NCI-H1092 treated with DMSO at 0.1 percent for 48 hours (cell line): ENCODE results near the gene EIF4G2.
"Not testable (repeated sequence)": the region's sequence is repeated elsewhere in the genome, so short reads cannot be mapped to it uniquely, and the experiment has no call there.

Experiments used
- DNase-seq: peaks from one replicate; lab custom pipeline; 2025; lab: John Stamatoyannopoulos, UW

EIF4G2 gene

DNA sequence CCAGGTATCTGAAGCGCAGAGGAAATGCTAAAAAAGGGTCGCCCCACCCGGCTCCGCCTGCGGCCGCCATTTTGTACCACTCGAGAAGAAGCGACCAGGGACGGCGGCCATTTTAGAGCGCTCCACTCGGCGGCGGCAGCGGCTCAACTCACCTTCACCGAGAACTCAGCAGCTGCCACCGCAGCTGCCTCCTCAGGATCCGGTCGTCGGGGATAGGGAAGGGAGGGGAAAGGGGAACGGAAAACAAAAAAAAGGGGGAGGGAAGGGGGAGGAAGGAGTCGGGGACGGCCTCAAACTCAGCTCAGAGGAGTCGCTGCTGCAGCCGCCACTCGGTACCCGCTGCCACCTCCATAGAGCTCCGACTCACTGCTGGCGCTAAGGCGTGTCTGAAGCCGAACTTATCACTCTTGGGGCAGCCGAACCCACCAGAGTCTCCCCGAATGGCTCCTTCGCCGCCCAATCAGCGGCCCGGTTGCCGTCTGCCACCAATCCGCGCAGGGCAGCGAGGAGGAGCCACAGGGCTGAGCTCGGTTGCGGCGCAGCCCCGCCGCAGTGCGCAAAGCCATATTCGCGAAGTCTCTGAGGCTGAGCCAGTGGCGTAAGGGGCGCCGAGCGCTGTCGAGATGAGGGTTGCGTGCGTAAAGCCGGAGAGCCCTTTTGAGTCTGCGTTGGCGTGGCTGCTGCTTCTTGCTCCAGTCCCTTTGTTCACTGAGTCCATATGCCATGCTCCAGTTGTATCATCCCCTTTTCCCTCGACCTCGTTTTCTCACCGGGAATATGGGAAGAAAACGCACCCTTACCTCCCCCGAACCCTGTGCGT, at the start of gene EIF4G2:
EIF4G2 (minus strand) TSS at position 374 of the 820 bp plus-strand sequence.
- peak; percentile 99 for DNase-seq

GRCh38 chr11:10857709-10858438, 49.1 kb upstream of the EIF4G2 start, which contains the start of gene ZBED5:
Gene ZBED5 (minus strand): TSS chr11:10858053. CDS start chr11:10854945, 3,108 bp downstream.
- peak; percentile 98 for DNase-seq

DNA sequence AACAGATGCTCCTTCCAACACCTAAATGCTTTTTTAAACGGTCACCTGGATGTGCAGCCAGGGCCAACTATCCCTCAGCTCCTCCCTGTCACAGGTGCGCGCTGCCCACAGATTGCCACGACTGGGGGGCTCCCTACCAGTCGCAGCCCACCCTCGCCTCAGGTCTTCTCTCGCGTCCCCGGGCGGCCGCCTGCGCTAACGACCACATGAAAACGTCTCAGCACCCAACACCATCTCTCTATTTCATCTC, 48.7 kb upstream of the EIF4G2 start:
- DNase-seq, result peak; percentile 72

DNA sequence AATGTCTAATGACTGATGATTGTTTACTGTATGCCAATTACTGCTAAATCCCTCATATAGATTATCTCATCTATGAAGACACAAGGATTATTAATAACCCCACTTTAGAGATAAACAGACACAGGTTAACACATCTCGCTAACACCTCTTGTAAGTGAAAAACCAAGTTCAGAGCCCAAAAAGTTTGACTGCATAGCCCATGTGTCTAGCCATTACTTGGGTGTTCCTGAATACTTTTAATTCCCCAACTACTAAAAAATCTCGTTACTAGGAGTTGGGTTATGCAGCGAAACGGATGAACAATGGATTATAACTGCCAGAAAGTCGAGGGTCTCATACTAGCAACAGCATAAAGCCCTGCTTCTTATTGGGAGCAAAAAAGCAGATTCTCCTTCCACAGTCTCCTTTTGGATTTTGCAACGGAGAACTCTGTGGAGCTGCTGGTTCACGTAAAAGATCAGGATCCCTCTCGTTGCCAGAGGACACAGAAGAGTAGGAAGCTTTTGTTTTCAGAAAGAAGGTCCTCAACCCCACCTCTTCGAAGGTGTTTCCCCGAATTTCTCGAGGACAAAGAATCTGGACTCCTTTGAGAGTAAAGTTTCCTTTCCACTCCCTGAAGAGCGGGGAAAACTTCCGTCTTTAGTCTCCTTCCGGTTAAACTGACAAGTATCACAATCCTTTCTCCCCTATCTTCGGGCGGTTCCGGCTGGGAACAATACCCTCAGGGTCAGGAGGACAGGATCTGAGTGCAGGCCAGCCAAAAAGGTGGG, 48.1 kb upstream of the EIF4G2 start:
- DNase-seq, result no peak

DNA sequence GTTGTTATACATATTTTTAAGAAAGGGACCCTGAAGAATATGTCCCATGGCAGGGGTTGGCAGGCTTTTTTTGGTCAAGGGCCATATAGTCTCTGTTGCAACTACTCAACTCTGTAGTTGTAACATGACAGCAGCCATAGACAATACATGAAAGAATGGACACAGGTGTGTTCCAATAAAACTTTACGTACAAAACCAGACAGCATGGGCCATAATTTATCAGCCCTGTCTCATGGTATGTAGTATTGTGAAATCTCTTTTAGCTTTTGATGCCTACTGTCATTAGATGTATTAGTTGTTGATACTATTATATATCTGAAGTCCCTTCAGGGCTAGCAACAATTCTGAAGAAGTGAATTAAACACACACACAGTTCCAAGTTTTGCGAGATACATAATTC, 46.6 kb upstream of the EIF4G2 start:
- DNase-seq, result no peak

GRCh38 chr11:10847960-10848860, 39.5 kb upstream of the EIF4G2 start:
- no peak for DNase-seq

DNA sequence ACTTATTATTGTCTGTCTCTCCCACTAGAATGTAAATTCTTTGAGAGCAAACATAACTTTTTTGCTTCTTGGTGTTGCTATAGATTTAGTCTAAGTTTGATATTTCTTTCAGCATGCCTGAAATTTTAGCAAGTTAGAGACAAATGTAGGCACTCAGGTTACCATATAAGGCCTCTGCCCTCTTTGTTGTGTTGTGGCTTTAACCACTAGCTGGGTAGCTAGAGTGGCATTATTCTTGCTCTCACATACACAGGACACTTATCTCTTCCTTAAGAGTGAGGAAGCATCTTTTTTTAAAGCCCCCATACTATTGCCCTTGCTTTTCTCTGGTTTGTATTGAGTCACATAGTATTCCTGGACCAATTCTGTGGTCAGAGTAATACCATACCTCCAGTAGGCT, 37.9 kb upstream of the EIF4G2 start:
- no peak for DNase-seq

GRCh38 chr11:10845589-10845988, 36.9 kb upstream of the EIF4G2 start:
- no peak for DNase-seq

DNA sequence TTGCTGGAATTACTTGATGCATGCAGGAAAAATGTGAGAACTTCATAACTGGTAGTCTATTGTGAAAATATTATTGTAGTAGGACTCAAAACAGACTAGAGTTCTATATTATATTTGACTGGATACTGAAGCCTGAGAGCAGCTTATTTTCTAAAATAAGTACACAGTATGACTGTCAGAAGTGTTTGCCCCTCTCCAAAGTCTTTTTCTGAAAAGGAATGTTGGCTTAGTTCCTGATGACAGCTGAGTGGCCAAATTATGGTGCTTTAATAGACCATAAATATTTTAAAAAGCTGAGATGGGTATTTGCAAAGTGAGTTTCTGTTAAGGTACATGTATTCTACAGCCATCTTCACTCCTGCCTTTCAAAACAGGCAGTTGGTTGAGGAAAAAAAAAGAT, 36.1 kb upstream of the EIF4G2 start:
- DNase-seq, result no peak

GRCh38 chr11:10844356-10844755, 35.6 kb upstream of the EIF4G2 start:
- no peak for DNase-seq

GRCh38 chr11:10838881-10839280, 30.2 kb upstream of the EIF4G2 start:
- DNase-seq, result no peak

DNA sequence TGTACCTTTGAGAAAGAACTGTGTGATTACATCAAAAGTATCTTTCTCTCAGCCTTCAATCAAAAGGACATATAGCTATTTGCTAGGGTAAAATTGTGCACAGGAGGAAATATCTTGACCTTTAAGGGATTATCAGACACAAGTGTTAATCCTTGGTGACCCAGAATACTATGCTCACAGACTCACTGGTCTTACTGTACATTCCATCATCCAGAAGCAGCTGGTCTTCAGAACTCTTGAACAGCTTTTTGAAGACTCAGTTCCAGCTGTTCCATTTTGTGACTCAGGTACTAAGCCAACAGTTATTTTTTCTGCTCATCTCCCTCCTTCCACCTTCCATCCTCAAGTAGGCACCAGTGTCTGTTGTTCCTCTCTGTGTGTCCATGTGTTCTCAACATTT, 29.4 kb upstream of the EIF4G2 start:
- DNase-seq, result no peak

- not testable (repeated sequence) for DNase-seq
These were observed 28.2 kb upstream of the EIF4G2 start for GRCh38 chr11:10836884-10837283.

GRCh38 chr11:10829139-10829538, 20.4 kb upstream of the EIF4G2 start:
- no peak for DNase-seq

DNA sequence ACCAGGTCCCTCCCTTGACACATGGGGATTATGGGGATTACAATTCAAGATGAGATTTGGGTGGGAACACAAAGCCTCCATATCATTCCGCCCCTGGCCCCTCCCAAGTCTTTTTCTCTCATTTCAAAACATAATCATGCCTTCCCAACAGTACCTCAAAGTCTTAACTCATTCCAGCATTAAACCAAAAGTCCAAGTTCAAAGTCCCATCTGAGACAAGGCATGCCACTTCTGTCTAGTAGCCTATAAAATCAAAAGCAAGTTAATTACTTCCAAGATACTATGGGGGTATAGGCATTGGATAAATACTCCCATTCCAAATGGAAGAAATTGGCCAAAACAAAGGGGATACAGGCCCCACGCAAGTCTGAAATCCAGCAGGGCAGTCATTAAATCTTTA, 19.7 kb upstream of the EIF4G2 start:
- DNase-seq, result no peak

DNA sequence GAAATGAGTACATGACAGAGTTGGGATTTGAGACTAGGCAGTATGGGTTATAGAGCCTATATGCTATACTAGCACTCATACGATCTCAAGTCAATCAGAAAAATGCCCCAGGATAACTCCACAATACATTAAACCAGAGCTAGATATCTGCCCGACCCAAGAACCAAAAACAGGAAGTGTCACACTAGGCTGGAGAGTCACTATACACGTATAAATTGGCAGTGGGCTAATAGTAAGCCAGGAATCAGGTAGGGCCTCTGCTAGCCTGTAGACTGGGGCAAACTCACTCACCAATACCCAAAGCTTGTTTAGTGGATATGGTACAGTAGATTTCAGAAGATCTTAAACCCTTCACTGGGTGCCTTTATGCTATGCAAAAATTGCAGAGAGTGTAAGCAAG, 16.2 kb upstream of the EIF4G2 start:
- DNase-seq, result no peak

DNA sequence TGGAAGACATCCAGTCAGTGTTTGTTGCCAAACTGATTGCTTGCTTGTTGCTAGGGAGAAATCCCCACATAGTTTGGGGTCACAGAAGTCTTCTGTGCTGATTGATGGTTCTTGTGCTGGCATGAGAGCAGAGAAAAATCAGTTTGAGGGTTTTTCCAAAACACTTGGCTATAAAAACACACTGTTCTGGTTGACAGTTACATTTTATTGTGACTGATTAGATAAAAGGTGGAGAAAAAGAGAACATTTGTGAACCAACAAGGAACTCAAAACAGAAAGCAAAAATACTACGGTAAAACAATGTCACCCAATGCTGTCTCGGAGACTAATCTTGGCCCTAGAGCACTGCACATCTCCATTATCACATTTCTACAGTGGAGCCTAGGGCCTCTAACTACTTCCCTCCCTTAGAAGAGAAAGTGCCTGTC, 14.4 kb upstream of the EIF4G2 start:
- DNase-seq, result no peak

GRCh38 chr11:10822491-10822890, 13.8 kb upstream of the EIF4G2 start:
- not testable (repeated sequence) for DNase-seq

- no peak for DNase-seq
These were observed 9.9 kb upstream of the EIF4G2 start for GRCh38 chr11:10818594-10818993.

- no peak for DNase-seq
These were observed 5.2 kb upstream of the EIF4G2 start for GRCh38 chr11:10813945-10814344.

DNA sequence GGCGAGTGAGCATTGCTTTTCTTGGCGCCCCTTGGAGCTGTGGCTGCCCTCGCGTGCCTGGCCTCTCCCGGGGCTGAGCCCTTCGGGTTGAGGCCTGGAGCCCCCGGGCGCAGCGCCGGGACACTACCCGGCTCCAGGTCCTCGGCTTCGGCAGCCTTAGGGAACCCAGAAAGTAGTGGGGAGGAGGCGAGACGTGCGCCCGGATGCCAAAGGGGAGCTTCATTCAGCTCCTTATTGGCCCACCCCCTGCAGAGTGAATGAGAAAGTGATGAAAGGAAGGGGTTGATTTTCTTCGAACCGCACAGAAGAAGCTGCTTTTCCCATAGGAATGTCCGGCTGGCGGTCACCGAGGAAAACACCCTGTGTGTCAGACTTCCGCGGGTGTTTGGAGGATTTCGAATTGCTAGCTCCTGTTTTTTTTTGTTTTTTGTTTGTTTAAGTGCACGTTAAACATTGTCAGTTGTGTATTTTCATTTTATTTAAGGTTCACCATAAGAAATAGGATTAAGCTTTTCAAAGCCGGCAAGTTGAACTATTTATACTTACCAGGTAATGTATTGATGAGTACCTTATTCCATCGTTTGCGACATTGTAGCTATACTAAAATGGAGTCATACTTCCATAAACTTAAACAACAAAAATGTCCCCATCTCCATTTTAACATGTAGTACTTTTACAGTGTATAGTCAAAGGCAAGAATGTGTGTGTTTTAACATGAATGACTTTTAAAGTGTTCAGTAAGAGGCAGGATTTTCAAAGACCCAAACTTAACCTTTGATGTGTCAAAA, 841 bp upstream of the EIF4G2 start:
- DNase-seq, result peak; percentile 52
